Liver (tissue), 9 donors: ENCODE measurements around the gene PRMT2. TPM values are rescaled to one million over a fixed set of nuclear protein-coding genes. Genes with fewer than 3 reads are reported as not detected.

ENCODE experiments used
- DNase-seq: peaks from one replicate; pipeline ENCODE4 v3.0.0-alpha.2; 2017; ENCODE audit warnings: low spot score
- H3K27ac ChIP-seq, 2 donors: one replicate each; pipeline ENCODE4 v1.7.0; 2013; ENCODE audit warnings: inconsistent platforms in 2 of 2, low read length in 2 of 2, control low read depth in 1 of 2, low read depth in 1 of 2, mild to moderate bottlenecking in 1 of 2
- H3K27me3 ChIP-seq, 4 donors: one replicate each; pipeline versions ENCODE4 v1.6.1 to v1.7.0; 2013; ENCODE audit warnings: low read length in 3 of 4, inconsistent platforms in 1 of 4, mild to moderate bottlenecking in 1 of 4, moderate library complexity in 1 of 4; ENCODE audit not compliant: control insufficient read depth in 4 of 4, insufficient read depth in 4 of 4
- H3K36me3 ChIP-seq, 4 donors: one replicate each; pipeline versions ENCODE4 v1.6.1 to v1.7.0; 2013; ENCODE audit warnings: low read length in 3 of 4, mild to moderate bottlenecking in 3 of 4, low read depth in 1 of 4, moderate library complexity in 1 of 4; ENCODE audit not compliant: control insufficient read depth in 4 of 4, insufficient read depth in 3 of 4
- H3K4me1 ChIP-seq, 4 donors: one replicate each; pipeline versions ENCODE4 v1.6.1 to v1.7.0; 2013; ENCODE audit warnings: low read length in 3 of 4, mild to moderate bottlenecking in 3 of 4, moderate library complexity in 1 of 4; ENCODE audit not compliant: control insufficient read depth in 4 of 4, insufficient read depth in 4 of 4
- H3K4me3 ChIP-seq, 3 donors: one replicate each; pipeline versions ENCODE4 v1.6.1 to v1.7.0; 2013; ENCODE audit warnings: low read length in 3 of 3, control low read depth in 1 of 3, low read depth in 1 of 3, mild to moderate bottlenecking in 1 of 3
- H3K9ac ChIP-seq, 2 donors: one replicate each; pipeline ENCODE4 v1.7.0; 2013; ENCODE audit warnings: low read length in 2 of 2, mild to moderate bottlenecking in 2 of 2, moderate library complexity in 2 of 2, control low read depth in 1 of 2, low read depth in 1 of 2
- H3K9me3 ChIP-seq, 4 donors: one replicate each; pipeline versions ENCODE4 v1.6.1 to v1.7.0; 2013; ENCODE audit warnings: low read length in 3 of 4; ENCODE audit not compliant: control insufficient read depth in 4 of 4
- EGR1 ChIP-seq, 2 donors: IDR thresholded peaks; 2 replicates each; pipeline ENCODE4 v1.6.1; 2016 to 2018; ENCODE audit warnings: antibody characterized with exemption in 2 of 2, low read depth in 2 of 2
- FOXA1 ChIP-seq: IDR thresholded peaks from 2 replicates; pipeline ENCODE4 v1.6.1; 2016; ENCODE audit warnings: antibody characterized with exemption
- FOXA2 ChIP-seq: IDR thresholded peaks from 2 replicates; pipeline ENCODE4 v1.6.1; 2016; ENCODE audit warnings: antibody characterized with exemption
- GABPA ChIP-seq, 2 donors: IDR thresholded peaks in 1 of 2; conservative IDR thresholded peaks in 1 of 2; 2 replicates each; pipeline ENCODE4 v1.6.1; 2016; ENCODE audit warnings: antibody characterized with exemption in 2 of 2, mild to moderate bottlenecking in 1 of 2, moderate library complexity in 1 of 2
- HNF4A ChIP-seq, 2 donors: conservative IDR thresholded peaks; 2 replicates each; pipeline ENCODE4 v1.6.1; 2016; ENCODE audit warnings: antibody characterized with exemption in 2 of 2, mild to moderate bottlenecking in 2 of 2
- HNF4G ChIP-seq: IDR thresholded peaks from 2 replicates; pipeline ENCODE4 v1.6.1; 2016; ENCODE audit warnings: antibody characterized with exemption
- JUND ChIP-seq, 2 donors: IDR thresholded peaks; 2 replicates each; pipeline ENCODE4 v1.6.1; 2016; ENCODE audit warnings: antibody characterized with exemption in 2 of 2
- NR2F2 ChIP-seq: IDR thresholded peaks from 2 replicates; pipeline ENCODE4 v1.6.1; 2016; ENCODE audit warnings: antibody characterized with exemption
- RAD21 ChIP-seq, 2 donors: IDR thresholded peaks; 2 replicates each; pipeline ENCODE4 v1.6.1; 2016; ENCODE audit warnings: antibody characterized with exemption in 2 of 2, mild to moderate bottlenecking in 2 of 2
- RXRA ChIP-seq, 2 donors: IDR thresholded peaks; 2 replicates each; pipeline ENCODE4 v1.6.1; 2017 to 2018; ENCODE audit warnings: antibody characterized with exemption in 2 of 2, mild to moderate bottlenecking in 1 of 2
- SP1 ChIP-seq: IDR thresholded peaks from 2 replicates; pipeline ENCODE4 v1.6.1; 2018; ENCODE audit warnings: antibody characterized with exemption, mild to moderate bottlenecking
- TAF1 ChIP-seq: conservative IDR thresholded peaks from 2 replicates; pipeline ENCODE4 v1.6.1; 2016; ENCODE audit warnings: antibody characterized with exemption, mild to moderate bottlenecking
- YY1 ChIP-seq: IDR thresholded peaks from 2 replicates; pipeline ENCODE4 v1.6.1; 2016; ENCODE audit warnings: antibody characterized with exemption, mild to moderate bottlenecking
- WGBS: extraction: QIAGEN DNeasy Blood & Tissue Kit; methylation state at CpG from one replicate; pipeline ENCODE4 v1.1.7; 2013; 5-methylcytosine and 5-hydroxymethylcytosine counted together
- polyA plus RNA-seq, 2 donors: library from polyadenylated mRNA; stranded (reverse) in 1 of 2; unstranded in 1 of 2; fragments of 200-250 nt in 1 of 2; fragments of >200 nt in 1 of 2; fragmentation: Nextera tagmentation in 1 of 2; extraction: Ambion mirVana in 1 of 2; gene quantifications; one replicate each; pipeline versions ENCODE4 v1.2.1 to v1.2.3, GENCODE V29; 2013 to 2015
- total RNA-seq, 2 donors: library from RNA; depleted of rRNA; stranded (reverse); fragments of >200 nt; gene quantifications; one replicate each; pipeline ENCODE4 v1.2.3, GENCODE V29; 2014
- TF ChIP-seq, protein P1 (sequence below): IDR thresholded peaks from 2 replicates; pipeline ENCODE4 v1.6.1; 2016; ENCODE audit warnings: antibody characterized with exemption, mild to moderate bottlenecking
- TF ChIP-seq, protein P2 (sequence below): IDR thresholded peaks from 2 replicates; pipeline ENCODE4 v1.6.1; 2016; ENCODE audit warnings: antibody characterized with exemption
- TF ChIP-seq, protein P3 (sequence below): IDR thresholded peaks from 2 replicates; pipeline ENCODE4 v1.6.1; 2016; ENCODE audit warnings: antibody characterized with exemption
- TF ChIP-seq, protein P4 (sequence below): fragments of 150-350 bp; IDR thresholded peaks from 2 replicates; pipeline ENCODE4 v1.5.1; 2017; ENCODE audit warnings: improper control_type of control experiment, low read depth, low read length; ENCODE audit not compliant: missing input control
- TF ChIP-seq, protein P5 (sequence below): IDR thresholded peaks from 2 replicates; pipeline ENCODE4 v1.6.1; 2016; ENCODE audit warnings: antibody characterized with exemption
- donor health status: healthy.
- donor health status: healthy.
- donor health status: healthy.
- donor health status: healthy.
- donor health status: healthy.

The PRMT2 gene
- total and polyA plus RNA-seq, 4 donors = 17.9 to 29.2 (median 23.2) TPM

DNA sequence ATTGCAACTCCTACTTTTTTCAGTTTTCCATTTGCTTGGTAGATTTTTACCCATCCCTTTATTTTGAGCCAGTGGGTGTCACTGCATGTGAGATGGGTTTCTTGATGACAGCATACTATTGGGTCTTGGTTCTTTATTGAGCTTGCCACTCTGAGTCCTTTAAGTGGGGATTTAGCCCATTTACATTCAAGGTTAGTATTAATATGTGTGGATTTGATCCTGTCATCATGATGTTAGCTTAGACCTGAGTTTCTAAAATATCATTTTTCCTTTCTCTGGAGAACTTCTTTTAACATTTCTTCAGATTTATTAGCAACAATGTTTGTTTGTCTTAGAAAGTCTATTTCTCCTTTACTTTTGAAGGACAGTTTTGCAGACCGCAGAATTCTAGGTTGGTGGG, 18.8 kb upstream of the PRMT2 start:
- H3K27me3 ChIP-seq = peaks cover 0 to 3% (median 0%) of the 10 kb centered on the region in 4 donors
- H3K36me3 ChIP-seq = no peaks in the 10 kb centered on the region
- H3K4me3 ChIP-seq = no peak overlapping the region
- H3K27ac ChIP-seq = no peak overlapping the region
- no peak overlapping the region for H3K9ac ChIP-seq
- no peak for TF ChIP-seq HNF4G
- TF ChIP-seq RXRA (IDR thresholded peaks at IDR 0.05) = no peak
- TF ChIP-seq, protein P1, sequence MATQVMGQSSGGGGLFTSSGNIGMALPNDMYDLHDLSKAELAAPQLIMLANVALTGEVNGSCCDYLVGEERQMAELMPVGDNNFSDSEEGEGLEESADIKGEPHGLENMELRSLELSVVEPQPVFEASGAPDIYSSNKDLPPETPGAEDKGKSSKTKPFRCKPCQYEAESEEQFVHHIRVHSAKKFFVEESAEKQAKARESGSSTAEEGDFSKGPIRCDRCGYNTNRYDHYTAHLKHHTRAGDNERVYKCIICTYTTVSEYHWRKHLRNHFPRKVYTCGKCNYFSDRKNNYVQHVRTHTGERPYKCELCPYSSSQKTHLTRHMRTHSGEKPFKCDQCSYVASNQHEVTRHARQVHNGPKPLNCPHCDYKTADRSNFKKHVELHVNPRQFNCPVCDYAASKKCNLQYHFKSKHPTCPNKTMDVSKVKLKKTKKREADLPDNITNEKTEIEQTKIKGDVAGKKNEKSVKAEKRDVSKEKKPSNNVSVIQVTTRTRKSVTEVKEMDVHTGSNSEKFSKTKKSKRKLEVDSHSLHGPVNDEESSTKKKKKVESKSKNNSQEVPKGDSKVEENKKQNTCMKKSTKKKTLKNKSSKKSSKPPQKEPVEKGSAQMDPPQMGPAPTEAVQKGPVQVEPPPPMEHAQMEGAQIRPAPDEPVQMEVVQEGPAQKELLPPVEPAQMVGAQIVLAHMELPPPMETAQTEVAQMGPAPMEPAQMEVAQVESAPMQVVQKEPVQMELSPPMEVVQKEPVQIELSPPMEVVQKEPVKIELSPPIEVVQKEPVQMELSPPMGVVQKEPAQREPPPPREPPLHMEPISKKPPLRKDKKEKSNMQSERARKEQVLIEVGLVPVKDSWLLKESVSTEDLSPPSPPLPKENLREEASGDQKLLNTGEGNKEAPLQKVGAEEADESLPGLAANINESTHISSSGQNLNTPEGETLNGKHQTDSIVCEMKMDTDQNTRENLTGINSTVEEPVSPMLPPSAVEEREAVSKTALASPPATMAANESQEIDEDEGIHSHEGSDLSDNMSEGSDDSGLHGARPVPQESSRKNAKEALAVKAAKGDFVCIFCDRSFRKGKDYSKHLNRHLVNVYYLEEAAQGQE = no peak
- TF ChIP-seq, protein P2, sequence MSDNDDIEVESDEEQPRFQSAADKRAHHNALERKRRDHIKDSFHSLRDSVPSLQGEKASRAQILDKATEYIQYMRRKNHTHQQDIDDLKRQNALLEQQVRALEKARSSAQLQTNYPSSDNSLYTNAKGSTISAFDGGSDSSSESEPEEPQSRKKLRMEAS = no peak
- DNase-seq = no peak
- no peaks in the 10 kb centered on the region for H3K4me1 ChIP-seq
- H3K9me3 ChIP-seq = no peaks in the 10 kb centered on the region
- 94% methylated on average over 1 of the region's 1 CpG for WGBS

DNA sequence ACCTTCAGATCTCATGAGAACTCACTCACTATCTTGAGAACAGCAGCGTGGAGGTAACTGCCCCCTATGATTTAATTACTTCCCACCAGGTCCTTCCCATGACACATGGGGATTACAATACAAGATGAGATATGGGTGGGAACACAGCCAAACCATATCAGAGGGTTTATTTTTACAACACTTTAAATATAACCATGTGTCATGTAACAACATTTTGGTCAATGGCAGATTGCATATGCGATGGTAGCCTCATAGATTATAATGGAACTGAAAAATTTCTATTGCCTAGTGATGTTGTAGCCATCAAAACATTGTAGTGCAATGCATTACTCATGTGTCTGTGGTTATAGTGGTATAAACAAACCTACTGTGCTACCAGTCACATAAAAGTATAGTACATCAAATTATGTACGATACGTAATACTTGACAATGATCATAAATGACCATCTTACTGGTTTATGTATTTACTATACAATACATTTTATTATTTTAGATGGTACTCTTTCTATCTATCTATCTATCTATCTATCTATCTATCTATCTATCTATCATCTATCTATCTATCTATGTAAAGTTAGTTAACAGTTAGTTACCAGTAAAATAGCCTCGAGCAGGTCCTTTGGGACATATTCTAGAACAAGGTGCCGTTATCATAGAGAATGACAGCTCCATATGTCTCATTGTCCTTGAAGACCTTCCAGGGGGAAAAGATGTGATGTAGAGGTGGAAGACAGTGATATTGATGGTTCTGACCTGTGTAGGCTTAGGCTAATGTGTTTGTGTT, 18.0 kb upstream of the PRMT2 start:
- WGBS = 83% methylated on average over 6 of the region's 6 CpGs
- H3K4me3 ChIP-seq = no peak overlapping the region
- H3K9me3 ChIP-seq = no peaks in the 10 kb centered on the region
- peaks cover 0 to 3% (median 0%) of the 10 kb centered on the region in 4 donors for H3K27me3 ChIP-seq
- no peak for DNase-seq
- H3K27ac ChIP-seq = no peak overlapping the region
- no peak overlapping the region for H3K9ac ChIP-seq
- no peaks in the 10 kb centered on the region for H3K4me1 ChIP-seq
- TF ChIP-seq YY1 (no peak), RAD21 (IDR thresholded peaks at IDR 0.05) (no peak), HNF4G (no peak), JUND (IDR thresholded peaks at IDR 0.05) (no peak), EGR1 (IDR thresholded peaks at IDR 0.05; ENCODE audit: low read depth in 2 of 2) (no peak), TAF1 (no peak), FOXA1 (no peak), GABPA (IDR thresholded peaks at IDR 0.05 in 1 of 2, conservative IDR thresholded peaks at IDR 0.05 in 1 of 2) (no peak), HNF4A (conservative IDR thresholded peaks at IDR 0.05) (no peak), NR2F2 (no peak), SP1 (no peak), FOXA2 (no peak), RXRA (IDR thresholded peaks at IDR 0.05) (no peak)
- TF ChIP-seq, protein P1 = no peak
- TF ChIP-seq, protein P2 = no peak
- TF ChIP-seq, protein P3, sequence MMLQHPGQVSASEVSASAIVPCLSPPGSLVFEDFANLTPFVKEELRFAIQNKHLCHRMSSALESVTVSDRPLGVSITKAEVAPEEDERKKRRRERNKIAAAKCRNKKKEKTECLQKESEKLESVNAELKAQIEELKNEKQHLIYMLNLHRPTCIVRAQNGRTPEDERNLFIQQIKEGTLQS = no peak
- TF ChIP-seq, protein P4, sequence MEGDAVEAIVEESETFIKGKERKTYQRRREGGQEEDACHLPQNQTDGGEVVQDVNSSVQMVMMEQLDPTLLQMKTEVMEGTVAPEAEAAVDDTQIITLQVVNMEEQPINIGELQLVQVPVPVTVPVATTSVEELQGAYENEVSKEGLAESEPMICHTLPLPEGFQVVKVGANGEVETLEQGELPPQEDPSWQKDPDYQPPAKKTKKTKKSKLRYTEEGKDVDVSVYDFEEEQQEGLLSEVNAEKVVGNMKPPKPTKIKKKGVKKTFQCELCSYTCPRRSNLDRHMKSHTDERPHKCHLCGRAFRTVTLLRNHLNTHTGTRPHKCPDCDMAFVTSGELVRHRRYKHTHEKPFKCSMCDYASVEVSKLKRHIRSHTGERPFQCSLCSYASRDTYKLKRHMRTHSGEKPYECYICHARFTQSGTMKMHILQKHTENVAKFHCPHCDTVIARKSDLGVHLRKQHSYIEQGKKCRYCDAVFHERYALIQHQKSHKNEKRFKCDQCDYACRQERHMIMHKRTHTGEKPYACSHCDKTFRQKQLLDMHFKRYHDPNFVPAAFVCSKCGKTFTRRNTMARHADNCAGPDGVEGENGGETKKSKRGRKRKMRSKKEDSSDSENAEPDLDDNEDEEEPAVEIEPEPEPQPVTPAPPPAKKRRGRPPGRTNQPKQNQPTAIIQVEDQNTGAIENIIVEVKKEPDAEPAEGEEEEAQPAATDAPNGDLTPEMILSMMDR = no peak
- TF ChIP-seq, protein P5, sequence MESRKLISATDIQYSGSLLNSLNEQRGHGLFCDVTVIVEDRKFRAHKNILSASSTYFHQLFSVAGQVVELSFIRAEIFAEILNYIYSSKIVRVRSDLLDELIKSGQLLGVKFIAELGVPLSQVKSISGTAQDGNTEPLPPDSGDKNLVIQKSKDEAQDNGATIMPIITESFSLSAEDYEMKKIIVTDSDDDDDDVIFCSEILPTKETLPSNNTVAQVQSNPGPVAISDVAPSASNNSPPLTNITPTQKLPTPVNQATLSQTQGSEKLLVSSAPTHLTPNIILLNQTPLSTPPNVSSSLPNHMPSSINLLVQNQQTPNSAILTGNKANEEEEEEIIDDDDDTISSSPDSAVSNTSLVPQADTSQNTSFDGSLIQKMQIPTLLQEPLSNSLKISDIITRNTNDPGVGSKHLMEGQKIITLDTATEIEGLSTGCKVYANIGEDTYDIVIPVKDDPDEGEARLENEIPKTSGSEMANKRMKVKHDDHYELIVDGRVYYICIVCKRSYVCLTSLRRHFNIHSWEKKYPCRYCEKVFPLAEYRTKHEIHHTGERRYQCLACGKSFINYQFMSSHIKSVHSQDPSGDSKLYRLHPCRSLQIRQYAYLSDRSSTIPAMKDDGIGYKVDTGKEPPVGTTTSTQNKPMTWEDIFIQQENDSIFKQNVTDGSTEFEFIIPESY = no peak
- H3K36me3 ChIP-seq = no peaks in the 10 kb centered on the region
